Prostate gland (tissue), 2 donors: Measurements from ENCODE around the gene NPAT.
"Not testable (repeated sequence)": the region's sequence is repeated elsewhere in the genome, so short reads cannot be mapped to it uniquely, and the experiment has no call there.

Experiments
- POLR2A ChIP-seq: fragments of 450-650 bp; IDR thresholded peaks from one replicate; pipeline ENCODE4 v1.6.1; 2016; ENCODE audit warnings: antibody characterized with exemption, mild to moderate bottlenecking
- POLR2AphosphoS5 ChIP-seq: sonication (generic); formaldehyde crosslinking; IDR thresholded peaks from one replicate; pipeline ENCODE4 v1.6.1; 2017; ENCODE audit warnings: antibody characterized with exemption
- TF ChIP-seq, protein P1 (sequence below), 4 experiments: fragments of 200-600 bp in 2 of 4; fragments of 450-650 bp in 2 of 4; sonication (generic) in 2 of 4; IDR thresholded peaks; 1 replicate in 3 of 4; 2 replicates in 1 of 4; pipeline ENCODE4 v1.5.1; 2016 to 2019; ENCODE audit warnings: antibody characterized with exemption in 4 of 4, mild to moderate bottlenecking in 2 of 4, moderate library complexity in 2 of 4

DNA sequence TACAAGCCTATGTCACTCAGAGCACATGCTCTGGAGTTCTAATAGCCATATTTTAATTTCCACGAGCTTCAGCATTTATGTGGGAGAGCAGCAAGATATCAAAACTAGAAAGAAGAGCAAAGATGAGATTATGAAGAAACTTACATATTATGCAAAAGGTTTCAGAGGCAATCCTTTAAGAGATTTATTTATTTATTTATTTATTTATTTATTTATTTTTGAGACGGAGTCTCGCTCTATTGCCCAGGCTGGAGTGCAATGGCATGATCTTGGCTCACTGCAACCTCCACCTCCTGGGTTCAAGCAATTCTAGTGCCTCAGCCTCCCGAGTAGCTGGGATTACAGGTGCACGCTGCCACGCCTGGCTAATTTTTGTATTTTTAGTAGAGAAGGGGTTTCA, 59.6 kb downstream of the NPAT start:
- TF ChIP-seq, protein P1, sequence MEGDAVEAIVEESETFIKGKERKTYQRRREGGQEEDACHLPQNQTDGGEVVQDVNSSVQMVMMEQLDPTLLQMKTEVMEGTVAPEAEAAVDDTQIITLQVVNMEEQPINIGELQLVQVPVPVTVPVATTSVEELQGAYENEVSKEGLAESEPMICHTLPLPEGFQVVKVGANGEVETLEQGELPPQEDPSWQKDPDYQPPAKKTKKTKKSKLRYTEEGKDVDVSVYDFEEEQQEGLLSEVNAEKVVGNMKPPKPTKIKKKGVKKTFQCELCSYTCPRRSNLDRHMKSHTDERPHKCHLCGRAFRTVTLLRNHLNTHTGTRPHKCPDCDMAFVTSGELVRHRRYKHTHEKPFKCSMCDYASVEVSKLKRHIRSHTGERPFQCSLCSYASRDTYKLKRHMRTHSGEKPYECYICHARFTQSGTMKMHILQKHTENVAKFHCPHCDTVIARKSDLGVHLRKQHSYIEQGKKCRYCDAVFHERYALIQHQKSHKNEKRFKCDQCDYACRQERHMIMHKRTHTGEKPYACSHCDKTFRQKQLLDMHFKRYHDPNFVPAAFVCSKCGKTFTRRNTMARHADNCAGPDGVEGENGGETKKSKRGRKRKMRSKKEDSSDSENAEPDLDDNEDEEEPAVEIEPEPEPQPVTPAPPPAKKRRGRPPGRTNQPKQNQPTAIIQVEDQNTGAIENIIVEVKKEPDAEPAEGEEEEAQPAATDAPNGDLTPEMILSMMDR (IDR thresholded peaks at IDR 0.05), result not testable (repeated sequence)
- not testable (repeated sequence) for TF ChIP-seq POLR2A, POLR2AphosphoS5
